Measurements from ENCODE around the gene SH3BP2. TPM values are rescaled to one million over a fixed set of nuclear protein-coding genes. Genes with fewer than 3 reads are reported as not detected.

The SH3BP2 gene
- total RNA-seq, 1 donor from 2014 or later: 85.3 TPM

DNA sequence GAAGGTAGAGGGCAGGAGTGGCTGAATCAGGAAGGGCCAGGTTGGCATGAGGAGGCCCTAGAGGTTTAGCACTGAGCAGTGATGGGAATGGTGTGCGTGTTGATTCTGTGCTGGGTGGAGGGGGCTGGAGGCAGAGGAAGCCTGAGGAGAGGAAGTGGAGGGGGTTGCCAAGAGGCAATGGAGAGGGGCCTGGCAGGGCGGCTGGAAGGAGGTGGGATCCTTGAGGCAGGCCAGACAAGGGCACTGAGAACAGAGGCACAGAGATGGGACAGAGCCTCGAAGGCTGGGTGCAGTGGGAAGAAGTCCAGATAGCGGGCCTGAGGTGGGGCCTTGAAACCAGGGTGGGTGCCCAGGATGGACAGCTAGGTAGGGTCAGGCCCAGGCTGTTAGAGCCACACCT is 24.3 kb downstream of the SH3BP2 start:
- Mint-ChIP-seq H3K4me1 (ENCODE audit: low read depth, unreplicated experiment) (no peaks in the 10 kb centered on the region), H3K4me3 (ENCODE audit: unreplicated experiment) (peak overlapping the region; percentile 72), H3K27me3 (ENCODE audit: unreplicated experiment) (peaks cover 13% of the 10 kb centered on the region), H3K9me3 (ENCODE audit: unreplicated experiment) (peaks cover 12% of the 10 kb centered on the region), H3K27ac (ENCODE audit: unreplicated experiment) (peak overlapping the region; percentile 84), H3K36me3 (ENCODE audit: unreplicated experiment) (peaks cover 7% of the 10 kb centered on the region)
- TF ChIP-seq, protein P1, sequence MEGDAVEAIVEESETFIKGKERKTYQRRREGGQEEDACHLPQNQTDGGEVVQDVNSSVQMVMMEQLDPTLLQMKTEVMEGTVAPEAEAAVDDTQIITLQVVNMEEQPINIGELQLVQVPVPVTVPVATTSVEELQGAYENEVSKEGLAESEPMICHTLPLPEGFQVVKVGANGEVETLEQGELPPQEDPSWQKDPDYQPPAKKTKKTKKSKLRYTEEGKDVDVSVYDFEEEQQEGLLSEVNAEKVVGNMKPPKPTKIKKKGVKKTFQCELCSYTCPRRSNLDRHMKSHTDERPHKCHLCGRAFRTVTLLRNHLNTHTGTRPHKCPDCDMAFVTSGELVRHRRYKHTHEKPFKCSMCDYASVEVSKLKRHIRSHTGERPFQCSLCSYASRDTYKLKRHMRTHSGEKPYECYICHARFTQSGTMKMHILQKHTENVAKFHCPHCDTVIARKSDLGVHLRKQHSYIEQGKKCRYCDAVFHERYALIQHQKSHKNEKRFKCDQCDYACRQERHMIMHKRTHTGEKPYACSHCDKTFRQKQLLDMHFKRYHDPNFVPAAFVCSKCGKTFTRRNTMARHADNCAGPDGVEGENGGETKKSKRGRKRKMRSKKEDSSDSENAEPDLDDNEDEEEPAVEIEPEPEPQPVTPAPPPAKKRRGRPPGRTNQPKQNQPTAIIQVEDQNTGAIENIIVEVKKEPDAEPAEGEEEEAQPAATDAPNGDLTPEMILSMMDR (IDR thresholded peaks at IDR 0.05; ENCODE audit: partially characterized antibody, unreplicated experiment): no peak
- no peak for DNase-seq

DNA sequence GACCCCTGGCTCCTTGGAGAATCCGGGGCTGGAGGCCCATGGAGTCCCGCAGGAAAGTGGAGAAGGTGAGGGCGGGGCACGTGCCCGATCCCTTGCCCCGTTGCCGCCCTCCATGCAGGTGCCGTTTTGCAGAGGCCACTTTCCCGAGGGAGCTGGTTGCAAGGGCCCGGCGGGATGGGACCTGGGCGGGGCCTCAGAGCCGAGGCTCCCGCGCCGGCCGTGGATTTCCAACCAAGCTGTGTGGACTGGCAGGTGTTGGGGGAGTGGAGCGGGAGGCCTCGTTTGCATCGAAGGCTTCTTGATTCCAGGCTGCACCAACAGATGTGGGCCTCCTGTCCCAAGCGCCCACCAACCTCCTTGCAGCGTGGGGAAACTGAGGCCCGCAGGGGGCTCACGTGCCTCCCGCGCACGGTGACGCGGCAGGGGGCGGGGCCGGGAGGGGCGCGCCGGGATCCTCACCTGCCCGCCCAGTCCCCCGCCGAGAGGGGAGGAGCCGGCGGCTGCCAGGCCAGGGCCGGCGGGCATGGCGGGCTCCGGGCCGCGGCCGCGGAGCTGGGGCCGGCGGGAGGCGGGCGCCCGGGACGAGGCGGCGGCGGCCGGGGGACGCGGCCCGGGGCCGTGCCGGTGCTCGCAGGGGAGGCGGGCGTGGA is 24.9 kb downstream of the SH3BP2 start:
- TF ChIP-seq, protein P1 (IDR thresholded peaks at IDR 0.05; ENCODE audit: partially characterized antibody, unreplicated experiment): no peak
- peaks cover 12% of the 10 kb centered on the region for H3K9me3 Mint-ChIP-seq (ENCODE audit: unreplicated experiment)
- H3K36me3 Mint-ChIP-seq (ENCODE audit: unreplicated experiment): peaks cover 7% of the 10 kb centered on the region
- H3K27me3 Mint-ChIP-seq (ENCODE audit: unreplicated experiment): peaks cover 13% of the 10 kb centered on the region
- no peaks in the 10 kb centered on the region for H3K4me1 Mint-ChIP-seq (ENCODE audit: low read depth, unreplicated experiment)
- H3K27ac Mint-ChIP-seq (ENCODE audit: unreplicated experiment): no peak overlapping the region
- H3K4me3 Mint-ChIP-seq (ENCODE audit: unreplicated experiment): peak overlapping the region; percentile 72
- DNase-seq: peak; percentile 56

- TF ChIP-seq, protein P1 (IDR thresholded peaks at IDR 0.05; ENCODE audit: partially characterized antibody, unreplicated experiment): no peak
- H3K27me3 Mint-ChIP-seq (ENCODE audit: unreplicated experiment): peaks cover 13% of the 10 kb centered on the region
- peak; percentile 78 for DNase-seq
- no peaks in the 10 kb centered on the region for H3K4me1 Mint-ChIP-seq (ENCODE audit: low read depth, unreplicated experiment)
- H3K4me3 Mint-ChIP-seq (ENCODE audit: unreplicated experiment): peak overlapping the region; percentile 86
- H3K27ac Mint-ChIP-seq (ENCODE audit: unreplicated experiment): no peak overlapping the region
- H3K36me3 Mint-ChIP-seq (ENCODE audit: unreplicated experiment): peaks cover 7% of the 10 kb centered on the region
- peaks cover 12% of the 10 kb centered on the region for H3K9me3 Mint-ChIP-seq (ENCODE audit: unreplicated experiment)
Measured at GRCh38 chr4:2818351-2818939, 25.6 kb downstream of the SH3BP2 start.

DNA sequence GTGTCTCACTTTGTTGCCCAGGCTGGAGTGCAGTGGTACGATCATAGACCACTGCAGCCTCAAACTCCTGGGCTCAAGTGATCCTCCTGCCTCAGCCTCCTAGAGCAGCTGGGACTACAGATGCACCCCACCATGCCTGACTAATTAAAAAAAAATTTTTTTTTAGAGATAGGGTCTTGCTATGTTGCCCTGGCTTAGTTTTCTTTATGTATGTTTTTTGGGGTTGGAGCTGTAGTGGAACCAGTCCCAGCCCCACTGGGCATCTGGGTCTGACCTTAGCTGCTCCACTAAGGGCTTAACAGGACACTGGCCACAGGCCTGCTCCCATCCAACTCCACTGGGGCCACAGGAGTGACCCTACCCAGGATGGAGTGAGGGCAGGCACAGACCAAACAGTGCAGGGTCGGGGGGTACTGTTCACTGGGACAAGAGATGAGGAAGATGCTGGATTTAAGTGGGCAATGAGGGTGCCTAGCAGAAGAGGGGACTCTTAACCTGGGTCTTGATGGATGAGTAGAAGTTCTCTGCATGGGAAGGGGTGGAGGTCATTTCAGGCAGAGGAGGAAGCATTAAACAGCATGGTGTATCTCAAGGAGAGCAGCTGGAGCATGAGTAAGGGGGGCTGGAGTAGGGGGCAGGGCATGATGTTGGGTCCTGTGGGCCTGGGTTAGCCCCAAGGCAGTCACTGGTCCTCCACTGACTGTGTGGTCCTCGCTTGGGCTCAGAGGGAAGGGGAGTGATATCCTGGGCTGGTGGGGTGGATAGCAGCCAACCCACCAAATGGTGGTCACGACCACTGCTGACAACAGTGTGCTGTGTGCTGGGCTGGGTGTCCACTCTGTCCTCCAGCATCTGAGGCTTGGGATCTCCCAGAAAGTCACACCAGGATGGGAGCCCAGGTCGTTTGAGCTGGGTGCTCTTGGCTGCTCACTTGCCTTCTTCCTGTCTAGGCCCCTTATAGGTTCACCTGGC is 26.6 kb downstream of the SH3BP2 start:
- Mint-ChIP-seq H3K9me3 (ENCODE audit: unreplicated experiment) (peaks cover 12% of the 10 kb centered on the region), H3K27ac (ENCODE audit: unreplicated experiment) (no peak overlapping the region), H3K36me3 (ENCODE audit: unreplicated experiment) (peaks cover 7% of the 10 kb centered on the region), H3K4me1 (ENCODE audit: low read depth, unreplicated experiment) (no peaks in the 10 kb centered on the region), H3K4me3 (ENCODE audit: unreplicated experiment) (peak overlapping the region; percentile 86), H3K27me3 (ENCODE audit: unreplicated experiment) (peaks cover 13% of the 10 kb centered on the region)
- TF ChIP-seq, protein P1 (IDR thresholded peaks at IDR 0.05; ENCODE audit: partially characterized antibody, unreplicated experiment): no peak
- no peak for DNase-seq
